Endothelial cell of umbilical vein (primary cell): ENCODE data around the gene SSR1. TPM values are rescaled to one million over a fixed set of nuclear protein-coding genes. Genes with fewer than 3 reads are reported as not detected.

Experiments used
- BruUV-seq: library from RNA; stranded (reverse); fragments of 400-500 nt; replicated peaks from 2 replicates; lab custom pipeline; 2021; lab: Mats Ljungman, UMichigan
- CTCF ChIA-PET: fragments of 300-600, 350-600 bp; sonication (Branson Sonifier 250); formaldehyde crosslinking; loops from one replicate; lab custom pipeline; 2021; ENCODE audit warnings: antibody characterized with exemption, inconsistent platforms; lab: Charles Lee
- POLR2A ChIA-PET: fragments of 300-600, 350-600 bp; sonication (Branson Sonifier 250); formaldehyde crosslinking; loops from one replicate; lab custom pipeline; 2021; ENCODE audit warnings: antibody characterized with exemption, inconsistent platforms; lab: Charles Lee
- DNase-seq: peaks from one replicate; pipeline ENCODE4 v3.0.0-alpha.2; 2011; ENCODE audit warnings: low read depth, low spot score
- FAIRE-seq: peaks from 2 replicates; lab custom pipeline; 2011; peaks lifted over from hg19 to GRCh38; lab: Jason Lieb, UNC
- H2AFZ ChIP-seq: 2 replicates; pipeline ENCODE4 v1.6.0; 2012; ENCODE audit warnings: low read depth, low read length, control low read depth, inconsistent platforms
- H3K27ac ChIP-seq: 2 replicates; pipeline ENCODE4 v1.5.1; 2011; ENCODE audit warnings: low read depth, mild to moderate bottlenecking, control low read depth, low read length, moderate library complexity; ENCODE audit not compliant: insufficient read depth
- H3K27me3 ChIP-seq, 2 experiments: 2 replicates each; pipeline versions ENCODE4 v1.6.0 to v1.6.1; 2011; ENCODE audit warnings: low read length in 2 of 2, mixed read lengths in 1 of 2; ENCODE audit not compliant: control insufficient read depth in 2 of 2, insufficient read depth in 2 of 2
- H3K36me3 ChIP-seq, 2 experiments: 2 replicates in 1 of 2; 3 replicates in 1 of 2; pipeline ENCODE4 v1.5.1; 2011; ENCODE audit warnings: low read length in 2 of 2, mild to moderate bottlenecking in 1 of 2, moderate library complexity in 1 of 2; ENCODE audit not compliant: control insufficient read depth in 2 of 2, insufficient read depth in 2 of 2; ENCODE audit errors: extremely low read depth in 1 of 2
- H3K4me1 ChIP-seq: 3 replicates; pipeline ENCODE4 v1.5.1; 2011; ENCODE audit warnings: mild to moderate bottlenecking, low read length; ENCODE audit not compliant: control insufficient read depth, insufficient read depth; ENCODE audit errors: extremely low read depth
- H3K4me2 ChIP-seq: 2 replicates; pipeline ENCODE4 v1.6.1; 2011; ENCODE audit warnings: low read length, control low read depth, mixed read lengths; ENCODE audit not compliant: insufficient read depth
- H3K4me3 ChIP-seq, 3 experiments: fragments of 200-600 bp in 1 of 3; sonication (generic), shearing (Covaris generic) in 1 of 3; replicated peaks in 1 of 3; 2 replicates each; pipeline ENCODE4 v1.5.1; 2011 to 2016; ENCODE audit warnings: control low read depth in 3 of 3, low read length in 3 of 3, mild to moderate bottlenecking in 2 of 3, inconsistent platforms in 1 of 3, low read depth in 1 of 3, moderate library complexity in 1 of 3; ENCODE audit not compliant: insufficient read depth in 1 of 3
- H3K79me2 ChIP-seq: 2 replicates; pipeline ENCODE4 v1.6.0; 2012; ENCODE audit warnings: low read length, inconsistent platforms; ENCODE audit not compliant: control insufficient read depth, insufficient read depth
- H3K9ac ChIP-seq: replicated peaks from 2 replicates; pipeline ENCODE3; 2011; ENCODE audit warnings: low read length, control low read depth; ENCODE audit not compliant: insufficient read depth; ENCODE audit errors: extremely low read depth
- H3K9me1 ChIP-seq: replicated peaks from 3 replicates; pipeline ENCODE4 v1.6.0; 2011; ENCODE audit warnings: mild to moderate bottlenecking, low read length; ENCODE audit not compliant: control insufficient read depth, insufficient read depth; ENCODE audit errors: extremely low read depth
- H3K9me3 ChIP-seq: replicated peaks from 2 replicates; pipeline ENCODE4 v1.5.1; 2012; ENCODE audit warnings: low read length, inconsistent platforms; ENCODE audit not compliant: control insufficient read depth, insufficient read depth
- H4K20me1 ChIP-seq: replicated peaks from 2 replicates; pipeline ENCODE3; 2011; ENCODE audit warnings: mild to moderate bottlenecking, low read length; ENCODE audit not compliant: control insufficient read depth, insufficient read depth; ENCODE audit errors: extremely low read depth
- EZH2 ChIP-seq: IDR thresholded peaks from 2 replicates; pipeline ENCODE4 v1.6.1; 2012; ENCODE audit warnings: borderline replicate concordance, low read depth, mild to moderate bottlenecking, moderate library complexity, low read length, inconsistent platforms; ENCODE audit not compliant: severe bottlenecking
- FOS ChIP-seq: IDR thresholded peaks from 2 replicates; pipeline ENCODE4 v1.6.1; 2011; ENCODE audit warnings: mild to moderate bottlenecking, low read length, moderate library complexity, borderline replicate concordance; ENCODE audit not compliant: insufficient read depth
- GATA2 ChIP-seq: IDR thresholded peaks from 2 replicates; pipeline ENCODE4 v1.7.0; 2011; ENCODE audit warnings: low read depth, mild to moderate bottlenecking, moderate library complexity, mixed read lengths, low read length; ENCODE audit not compliant: insufficient read length, insufficient read depth
- JUN ChIP-seq: IDR thresholded peaks from 2 replicates; pipeline ENCODE4 v1.6.1; 2011; ENCODE audit warnings: borderline replicate concordance, low read depth; ENCODE audit not compliant: insufficient read length, insufficient read depth
- MYC ChIP-seq: IDR thresholded peaks from one replicate; pipeline ENCODE4 v1.6.1; 2011; ENCODE audit warnings: mild to moderate bottlenecking, low read depth, low read length
- POLR2A ChIP-seq: IDR thresholded peaks from 2 replicates; pipeline ENCODE4 v1.6.1; 2012; ENCODE audit warnings: low read depth, mild to moderate bottlenecking, control low read depth, low read length
- POLR2AphosphoS5 ChIP-seq: IDR thresholded peaks from 2 replicates; pipeline ENCODE4 v1.6.1; 2012; ENCODE audit warnings: low read depth, mild to moderate bottlenecking, control low read depth, low read length, moderate library complexity; ENCODE audit not compliant: insufficient read depth
- dilution Hi-C: fragments of 300-500 bp; cut with MboI; formaldehyde crosslinking; loops from one replicate; pipeline ENCODE4 v1.15.0; 2019; ENCODE audit warnings: low sequenced_read_pairs; ENCODE audit not compliant: extremely low pct_ligation_motif_present
- intact Hi-C: fragments of 100-400 bp; cut with micrococcal nuclease; formaldehyde crosslinking; loops from one replicate; pipeline ENCODE4 v1.10.0; 2022
- polyA plus RNA-seq, 4 experiments: library from polyadenylated mRNA; depleted of rRNA in 3 of 4; stranded (reverse) in 3 of 4; unstranded in 1 of 4; fragments of >200 nt; gene quantifications; 2 replicates each; pipeline versions ENCODE4 v1.2.1 to v1.2.3, GENCODE V29; 2011 to 2012; ENCODE audit warnings: missing spikeins in 1 of 4
- total RNA-seq: library from RNA; stranded (reverse); gene quantifications from 2 replicates; pipeline ENCODE4 v1.2.3, GENCODE V29; 2021
- TF ChIP-seq, protein P1 (sequence below), 2 donors: IDR thresholded peaks; 1 replicate in 1 of 2; 2 replicates in 1 of 2; pipeline ENCODE4 v1.5.1; 2011; ENCODE audit warnings: low read length in 2 of 2, mild to moderate bottlenecking in 2 of 2, moderate library complexity in 2 of 2, control low read depth in 1 of 2, inconsistent platforms in 1 of 2, low read depth in 1 of 2; ENCODE audit not compliant: insufficient read depth in 1 of 2; ENCODE audit errors: extremely low read depth in 1 of 2
- TF ChIP-seq, protein P2 (sequence below): IDR thresholded peaks from 2 replicates; pipeline ENCODE4 v1.6.1; 2011; ENCODE audit not compliant: insufficient read depth, insufficient read length

SSR1 gene
- total and polyA plus RNA-seq, 2 donors (not counting 3 experiments of a cell fraction or from before 2014, with no cell fraction given), result 70.7 to 187 TPM

DNA sequence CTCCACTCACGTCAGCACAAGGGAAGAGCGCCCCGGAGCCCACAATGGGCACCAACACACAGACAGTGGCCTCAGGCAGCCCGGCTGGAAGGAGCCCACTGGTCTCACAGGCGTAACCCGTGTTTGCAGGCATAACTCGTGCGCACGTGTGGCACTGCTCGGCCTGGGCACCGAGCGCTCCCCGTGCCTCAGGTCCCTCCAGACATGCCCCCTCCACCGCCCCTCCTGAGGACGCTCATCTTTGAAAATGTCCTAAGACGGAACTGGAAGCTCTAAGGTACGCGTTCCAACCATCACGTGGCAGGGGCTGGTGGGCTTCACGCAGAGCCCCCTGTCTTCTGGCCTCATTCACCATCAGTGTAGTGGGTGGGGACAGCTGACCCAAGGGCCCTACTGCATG lies 44.6 kb downstream of the SSR1 start:
- Histone ChIP-seq H3K9me1 (no peaks in the 10 kb centered on the region), H3K27ac (no peak overlapping the region), H3K4me3 (no peak overlapping the region), H3K79me2 (no peaks in the 10 kb centered on the region), H3K9me3 (no peaks in the 10 kb centered on the region), H3K4me2 (no peak overlapping the region), H2AFZ (no peak overlapping the region), H3K9ac (no peak overlapping the region), H3K36me3 (no peaks in the 10 kb centered on the region), H3K27me3 (peaks cover 0 to 3% of the 10 kb centered on the region in 2 experiments), H3K4me1 (peaks cover 2% of the 10 kb centered on the region), H4K20me1 (no peaks in the 10 kb centered on the region)
- FAIRE-seq (no peak), DNase-seq (no peak)
- ChIA-PET CTCF (no interaction called here), POLR2A (no interaction called here)
- no TSS peak for BruUV-seq
- dilution Hi-C loops (no loop called here), intact Hi-C loops (no loop called here)
- no peak for TF ChIP-seq POLR2AphosphoS5
- TF ChIP-seq POLR2A, result no peak
- TF ChIP-seq FOS, result no peak
- TF ChIP-seq, protein P1, sequence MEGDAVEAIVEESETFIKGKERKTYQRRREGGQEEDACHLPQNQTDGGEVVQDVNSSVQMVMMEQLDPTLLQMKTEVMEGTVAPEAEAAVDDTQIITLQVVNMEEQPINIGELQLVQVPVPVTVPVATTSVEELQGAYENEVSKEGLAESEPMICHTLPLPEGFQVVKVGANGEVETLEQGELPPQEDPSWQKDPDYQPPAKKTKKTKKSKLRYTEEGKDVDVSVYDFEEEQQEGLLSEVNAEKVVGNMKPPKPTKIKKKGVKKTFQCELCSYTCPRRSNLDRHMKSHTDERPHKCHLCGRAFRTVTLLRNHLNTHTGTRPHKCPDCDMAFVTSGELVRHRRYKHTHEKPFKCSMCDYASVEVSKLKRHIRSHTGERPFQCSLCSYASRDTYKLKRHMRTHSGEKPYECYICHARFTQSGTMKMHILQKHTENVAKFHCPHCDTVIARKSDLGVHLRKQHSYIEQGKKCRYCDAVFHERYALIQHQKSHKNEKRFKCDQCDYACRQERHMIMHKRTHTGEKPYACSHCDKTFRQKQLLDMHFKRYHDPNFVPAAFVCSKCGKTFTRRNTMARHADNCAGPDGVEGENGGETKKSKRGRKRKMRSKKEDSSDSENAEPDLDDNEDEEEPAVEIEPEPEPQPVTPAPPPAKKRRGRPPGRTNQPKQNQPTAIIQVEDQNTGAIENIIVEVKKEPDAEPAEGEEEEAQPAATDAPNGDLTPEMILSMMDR (IDR thresholded peaks at IDR 0.05; ENCODE audit: extremely low read depth in 1 of 2, insufficient read depth in 1 of 2, low read depth in 1 of 2, low read length in 2 of 2), result no peak
- TF ChIP-seq GATA2, result no peak
- no peak for TF ChIP-seq MYC
- no peak for TF ChIP-seq JUN
- TF ChIP-seq, protein P2, sequence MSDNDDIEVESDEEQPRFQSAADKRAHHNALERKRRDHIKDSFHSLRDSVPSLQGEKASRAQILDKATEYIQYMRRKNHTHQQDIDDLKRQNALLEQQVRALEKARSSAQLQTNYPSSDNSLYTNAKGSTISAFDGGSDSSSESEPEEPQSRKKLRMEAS, result no peak
- TF ChIP-seq EZH2, result no peak
